AG09309 (cell line): ENCODE results near the gene TXNIP.

Experiments
- DNase-seq: peaks from one replicate; pipeline ENCODE4 v3.0.0-alpha.2; 2010; ENCODE audit warnings: low read depth
- H3K4me3 ChIP-seq: 2 replicates; pipeline ENCODE4 v1.5.1; 2011; ENCODE audit warnings: mild to moderate bottlenecking, low read depth, low read length, moderate library complexity; ENCODE audit not compliant: control insufficient read depth
- TF ChIP-seq, protein P1 (sequence below): IDR thresholded peaks from 2 replicates; pipeline ENCODE4 v1.5.1; 2011; ENCODE audit warnings: mild to moderate bottlenecking, low read depth, low read length, inconsistent platforms; ENCODE audit not compliant: insufficient read depth, control insufficient read depth; ENCODE audit errors: missing control alignments

Gene TXNIP

DNA sequence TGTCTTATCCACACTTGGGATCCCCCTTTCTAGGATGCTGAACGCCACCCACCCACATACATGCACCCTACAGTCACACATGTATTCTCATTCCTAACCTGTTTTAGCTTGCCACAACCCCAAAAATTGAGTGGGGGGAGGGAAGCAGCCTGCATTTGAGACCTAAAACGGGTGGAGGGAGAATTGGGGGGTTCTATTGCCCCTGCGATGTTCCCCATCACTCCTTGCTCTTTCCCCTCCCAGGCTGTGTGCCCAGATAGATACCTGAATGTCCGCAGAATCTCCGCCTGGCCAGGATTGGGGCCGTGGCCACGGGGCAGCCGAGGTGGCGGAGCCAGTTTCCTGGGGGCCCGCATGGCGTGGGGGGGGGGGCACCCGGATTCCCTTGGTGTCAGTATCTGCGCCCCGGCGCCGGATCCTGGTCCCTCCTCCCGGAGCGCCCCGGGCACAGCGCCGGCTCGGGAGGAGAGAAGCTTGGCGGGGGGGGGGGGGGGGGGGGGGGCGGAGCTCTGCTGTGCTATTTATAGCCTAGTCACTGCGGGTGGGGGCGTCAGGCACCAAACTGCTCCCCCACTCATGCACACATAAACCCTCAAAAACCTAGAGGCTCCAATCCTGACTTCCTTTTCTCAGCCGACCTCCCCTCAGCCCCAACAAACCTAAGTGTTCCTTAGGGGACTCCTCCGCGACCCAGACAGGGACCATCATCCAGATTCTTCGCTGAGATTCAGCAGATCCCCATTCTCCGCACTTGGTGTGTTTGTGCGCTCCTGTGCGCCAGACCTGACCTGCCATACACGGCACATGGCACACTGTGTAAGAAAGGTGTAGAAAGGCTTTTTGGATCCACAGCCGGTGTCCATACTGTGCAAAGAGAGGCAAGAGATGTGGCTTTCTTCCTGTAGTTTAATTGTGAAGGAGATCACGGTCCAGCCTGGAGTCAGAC, 33.9 kb downstream of the TXNIP start:
- no peak for DNase-seq
- H3K4me3 ChIP-seq = peak overlapping the region; percentile 75
- TF ChIP-seq, protein P1, sequence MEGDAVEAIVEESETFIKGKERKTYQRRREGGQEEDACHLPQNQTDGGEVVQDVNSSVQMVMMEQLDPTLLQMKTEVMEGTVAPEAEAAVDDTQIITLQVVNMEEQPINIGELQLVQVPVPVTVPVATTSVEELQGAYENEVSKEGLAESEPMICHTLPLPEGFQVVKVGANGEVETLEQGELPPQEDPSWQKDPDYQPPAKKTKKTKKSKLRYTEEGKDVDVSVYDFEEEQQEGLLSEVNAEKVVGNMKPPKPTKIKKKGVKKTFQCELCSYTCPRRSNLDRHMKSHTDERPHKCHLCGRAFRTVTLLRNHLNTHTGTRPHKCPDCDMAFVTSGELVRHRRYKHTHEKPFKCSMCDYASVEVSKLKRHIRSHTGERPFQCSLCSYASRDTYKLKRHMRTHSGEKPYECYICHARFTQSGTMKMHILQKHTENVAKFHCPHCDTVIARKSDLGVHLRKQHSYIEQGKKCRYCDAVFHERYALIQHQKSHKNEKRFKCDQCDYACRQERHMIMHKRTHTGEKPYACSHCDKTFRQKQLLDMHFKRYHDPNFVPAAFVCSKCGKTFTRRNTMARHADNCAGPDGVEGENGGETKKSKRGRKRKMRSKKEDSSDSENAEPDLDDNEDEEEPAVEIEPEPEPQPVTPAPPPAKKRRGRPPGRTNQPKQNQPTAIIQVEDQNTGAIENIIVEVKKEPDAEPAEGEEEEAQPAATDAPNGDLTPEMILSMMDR = no peak

GRCh38 chr1:145961425-145962156, 34.8 kb downstream of the TXNIP start:
- peak overlapping the region; percentile 75 for H3K4me3 ChIP-seq
- DNase-seq = no peak
- TF ChIP-seq, protein P1 = no peak

- peak overlapping the region; percentile 75 for H3K4me3 ChIP-seq
- no peak for DNase-seq
- TF ChIP-seq, protein P1 = no peak
These were observed 35.3 kb downstream of the TXNIP start for GRCh38 chr1:145961109-145961424.

GRCh38 chr1:145960468-145961108, 35.8 kb downstream of the TXNIP start:
- no peak for DNase-seq
- TF ChIP-seq, protein P1 = no peak
- H3K4me3 ChIP-seq = peak overlapping the region; percentile 75

DNA sequence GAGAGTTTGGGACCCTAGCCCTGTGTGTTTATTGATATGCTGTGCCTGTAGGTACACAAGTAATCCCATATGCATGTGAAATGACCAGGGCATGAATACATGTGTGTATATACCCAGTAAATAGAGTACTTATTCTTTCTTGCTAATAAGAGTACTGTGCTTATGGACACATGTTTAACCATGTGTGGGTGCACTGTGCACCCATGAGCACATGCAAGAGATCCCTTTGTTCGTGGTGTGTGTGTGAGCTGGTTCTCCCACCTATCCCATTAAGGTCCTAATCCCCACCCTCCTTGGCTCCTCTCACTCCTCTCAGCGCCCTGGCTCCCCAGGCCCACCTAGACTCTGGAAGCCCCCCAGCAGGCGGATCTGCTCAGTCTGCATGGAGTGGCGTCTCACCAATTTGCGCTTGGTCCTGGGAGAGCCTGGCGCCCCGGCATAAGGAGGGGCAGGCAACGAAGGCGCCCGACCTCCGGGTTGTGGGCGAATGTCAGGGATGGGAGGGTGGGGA, 36.4 kb downstream of the TXNIP start:
- no peak for DNase-seq
- H3K4me3 ChIP-seq = peak overlapping the region; percentile 75
- TF ChIP-seq, protein P1 = no peak

DNA sequence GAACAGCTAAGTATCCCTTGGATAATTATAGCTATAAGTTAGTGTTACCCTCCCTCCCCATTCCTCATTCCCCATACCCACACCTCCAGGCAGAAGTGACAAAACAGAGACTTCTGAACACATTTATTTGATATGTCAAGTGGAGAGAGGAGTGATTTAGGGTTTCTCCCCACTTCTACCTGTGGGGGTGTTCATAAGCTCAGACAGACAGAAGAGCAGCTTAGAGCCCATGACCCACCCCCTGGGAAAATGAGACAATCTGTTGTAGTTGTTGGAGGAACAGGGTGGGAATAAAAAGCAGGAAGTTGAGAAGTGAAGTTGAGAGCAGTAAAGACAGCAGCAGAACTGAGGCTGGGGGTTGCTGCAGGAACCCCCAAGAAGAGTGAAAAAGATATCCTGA, 37.0 kb downstream of the TXNIP start:
- TF ChIP-seq, protein P1 = no peak
- no peak for DNase-seq
- H3K4me3 ChIP-seq = no peak overlapping the region
